Smooth muscle cell of the brain vasculature (primary cell): ENCODE data around the gene MYL4.
"Not testable (repeated sequence)": the region's sequence is repeated elsewhere in the genome, so short reads cannot be mapped to it uniquely, and the experiment has no call there.

Experiments used
- DNase-seq: peaks from one replicate; pipeline ENCODE4 v3.0.0-alpha.2; 2012; ENCODE audit warnings: low read depth, low spot score

The MYL4 gene

GRCh38 chr17:47221154-47221553, 12.0 kb downstream of the MYL4 start:
- DNase-seq, result no peak

GRCh38 chr17:47222047-47222446, 12.9 kb downstream of the MYL4 start:
- no peak for DNase-seq

- DNase-seq, result no peak
These were observed 13.9 kb downstream of the MYL4 start for GRCh38 chr17:47223007-47223406.

GRCh38 chr17:47223460-47223859, 14.3 kb downstream of the MYL4 start:
- DNase-seq, result no peak

- not testable (repeated sequence) for DNase-seq
These were observed 14.9 kb downstream of the MYL4 start for GRCh38 chr17:47224077-47224476.

- no peak for DNase-seq
These were observed 15.8 kb downstream of the MYL4 start for GRCh38 chr17:47224966-47225365.

GRCh38 chr17:47225436-47225858, 16.3 kb downstream of the MYL4 start:
- DNase-seq, result peak; percentile 80

- DNase-seq, result no peak
These were observed 17.0 kb downstream of the MYL4 start for GRCh38 chr17:47225911-47226688.

GRCh38 chr17:47227862-47228261, 18.7 kb downstream of the MYL4 start:
- no peak for DNase-seq

- DNase-seq, result peak; percentile 79
These were observed 20.6 kb downstream of the MYL4 start for GRCh38 chr17:47229535-47230443.

- DNase-seq, result no peak
These were observed 21.7 kb downstream of the MYL4 start for GRCh38 chr17:47230864-47231263.

- no peak for DNase-seq
These were observed 22.2 kb downstream of the MYL4 start for GRCh38 chr17:47231334-47231733.

- no peak for DNase-seq
These were observed 22.7 kb downstream of the MYL4 start for GRCh38 chr17:47231866-47232265.

- no peak for DNase-seq
These were observed 23.3 kb downstream of the MYL4 start for GRCh38 chr17:47232465-47232864.

- DNase-seq, result no peak
These were observed 26.4 kb downstream of the MYL4 start for GRCh38 chr17:47235506-47235905.

- DNase-seq, result no peak
These were observed 26.8 kb downstream of the MYL4 start for GRCh38 chr17:47235923-47236322.

GRCh38 chr17:47237841-47238240, 28.7 kb downstream of the MYL4 start:
- no peak for DNase-seq

GRCh38 chr17:47238321-47239010, 29.3 kb downstream of the MYL4 start:
- no peak for DNase-seq

- no peak for DNase-seq
These were observed 30.4 kb downstream of the MYL4 start for GRCh38 chr17:47239619-47239966.

- peak; percentile 85 for DNase-seq
These were observed 31.0 kb downstream of the MYL4 start for GRCh38 chr17:47239967-47240651.

GRCh38 chr17:47240806-47241205, 31.7 kb downstream of the MYL4 start:
- DNase-seq, result no peak

- DNase-seq, result no peak
These were observed 33.5 kb downstream of the MYL4 start for GRCh38 chr17:47242648-47243047.
